T47D (cell line): ENCODE measurements around the gene GHR.

Source experiments
- DNase-seq, 2 experiments: peaks; one replicate each; pipeline versions ENCODE4 v3.0.0 to v3.0.0-alpha.2; 2011 to 2012; ENCODE audit warnings: low read depth in 1 of 2, low spot score in 1 of 2
- JUND ChIP-seq: IDR thresholded peaks from 2 replicates; pipeline ENCODE4 v1.6.1; 2012; ENCODE audit warnings: low read depth
- in situ Hi-C: cut with HindIII; loops from 2 replicates; pipeline ENCODE4 v1.10.0; 2016; ENCODE audit warnings: low sequenced_read_pairs, low pct_unique_long_range_greater_than_20kb

GHR gene

DNA sequence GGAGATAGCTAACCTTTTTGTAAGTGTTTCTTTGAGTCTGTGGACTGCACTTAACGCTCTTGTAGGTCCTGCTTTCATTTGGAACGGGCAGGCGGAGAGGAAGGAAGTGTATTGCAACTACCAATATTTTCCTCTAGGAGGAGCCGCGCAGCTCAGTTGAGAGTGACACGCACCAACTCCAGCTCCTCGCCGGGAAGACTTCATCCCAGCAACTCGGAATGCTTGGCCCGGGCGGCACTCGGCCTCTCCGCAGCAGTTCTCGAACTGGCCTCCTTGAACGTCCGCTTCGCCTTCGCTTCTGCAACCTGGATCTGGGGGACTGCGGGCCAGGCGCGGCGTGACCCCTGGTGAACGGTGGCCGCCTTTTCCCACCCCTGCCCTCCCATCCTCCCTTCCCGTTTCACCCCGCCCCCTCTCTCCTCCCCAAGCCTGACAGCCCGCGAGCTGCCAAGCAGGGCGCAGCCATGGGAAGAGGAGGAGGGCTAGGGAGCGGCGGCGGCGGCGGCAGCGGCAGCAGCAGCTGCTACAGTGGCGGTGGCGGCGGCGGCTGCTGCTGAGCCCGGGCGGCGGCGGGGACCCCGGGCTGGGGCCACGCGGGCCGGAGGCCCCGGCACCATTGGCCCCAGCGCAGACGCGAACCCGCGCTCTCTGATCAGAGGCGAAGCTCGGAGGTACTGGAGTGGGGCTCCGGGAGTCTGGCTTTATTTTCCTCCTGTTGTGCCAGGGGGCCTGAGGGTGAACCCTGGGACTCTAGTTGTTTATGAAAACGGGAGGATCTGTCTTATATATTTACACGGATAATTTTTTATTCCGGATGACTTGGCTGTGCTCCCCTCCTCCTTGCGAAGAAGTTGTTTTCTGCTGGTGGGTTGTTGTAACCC lies at the start of gene GHR:
GHR (plus strand) TSS at position 155 of the 881 bp plus-strand sequence. CDS start 142,436 bp downstream, outside the sequence.
- TF ChIP-seq JUND, result no peak
- in situ Hi-C loops, result no loop called here
- peak; percentile 89 to 95 for DNase-seq

DNA sequence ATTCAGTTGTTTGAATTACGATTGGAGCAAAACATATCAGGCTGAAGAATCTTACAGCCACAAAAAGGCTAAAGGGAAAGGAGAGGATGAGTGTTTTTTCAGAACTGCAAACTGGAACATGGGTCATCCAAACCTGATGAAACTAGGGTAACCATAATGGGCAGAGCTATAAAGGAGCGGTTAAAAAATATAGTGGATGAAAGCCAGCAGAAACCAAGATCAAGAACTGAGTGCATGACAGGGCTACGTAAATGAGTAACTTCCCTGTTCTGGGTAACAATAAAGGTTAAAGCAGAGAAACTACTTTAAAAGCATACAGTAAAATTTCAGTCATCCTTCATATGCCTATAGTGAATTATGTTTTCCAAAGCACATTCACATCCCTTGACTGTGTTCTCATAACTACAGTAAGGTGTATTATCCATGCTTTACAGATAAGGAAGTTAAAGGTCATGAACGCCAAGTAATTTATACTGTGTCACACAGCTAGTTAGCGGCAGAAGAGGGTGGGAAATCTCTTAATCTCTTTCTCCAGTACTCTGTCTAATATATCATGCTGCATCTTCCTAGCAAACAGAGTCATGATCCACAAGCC lies 48.5 kb upstream of the GHR start:
- no peak for DNase-seq
- in situ Hi-C loops, result no loop called here
- no peak for TF ChIP-seq JUND

DNA sequence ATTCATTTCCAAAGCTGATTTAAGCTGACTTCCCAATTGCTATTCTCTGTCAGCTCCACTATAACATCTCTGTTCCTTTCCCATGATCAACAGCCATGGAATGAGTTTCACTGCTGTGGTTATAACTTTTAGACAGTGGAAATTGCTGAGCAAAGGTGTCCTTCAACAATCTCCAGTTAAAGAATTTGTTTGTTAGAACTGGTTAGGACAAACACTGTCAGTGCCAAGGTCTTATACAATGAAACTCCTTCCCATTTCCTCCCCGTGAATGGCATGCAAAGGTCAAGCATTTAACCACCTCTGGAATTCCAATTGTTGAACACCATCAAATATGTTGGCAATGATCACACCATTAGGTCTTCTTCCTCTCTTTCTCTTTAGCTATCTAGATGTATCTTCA lies 45.7 kb upstream of the GHR start:
- in situ Hi-C loops, result no loop called here
- peak in 1 of 2 experiments; percentile 87 for DNase-seq
- no peak for TF ChIP-seq JUND

DNA sequence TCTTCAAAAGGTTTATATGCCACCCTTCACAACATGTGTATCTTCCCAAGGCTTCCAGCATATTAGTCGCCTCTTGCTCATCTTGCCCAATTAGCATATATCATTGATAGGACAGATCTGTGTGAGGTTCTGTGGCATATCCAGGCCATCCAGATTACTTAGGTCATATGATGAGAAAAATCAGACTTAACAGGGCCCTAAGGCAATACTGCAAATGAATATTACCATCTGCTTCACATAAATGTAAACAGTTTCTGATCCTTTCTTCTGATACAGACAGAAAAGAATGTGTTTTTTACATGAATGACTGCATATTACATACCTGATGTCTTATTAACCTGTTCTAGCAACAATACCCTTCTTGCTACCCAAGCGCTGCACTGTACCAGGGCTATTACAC lies 41.3 kb upstream of the GHR start:
- no peak for DNase-seq
- TF ChIP-seq JUND, result no peak
- in situ Hi-C loops, result no loop called here

DNA sequence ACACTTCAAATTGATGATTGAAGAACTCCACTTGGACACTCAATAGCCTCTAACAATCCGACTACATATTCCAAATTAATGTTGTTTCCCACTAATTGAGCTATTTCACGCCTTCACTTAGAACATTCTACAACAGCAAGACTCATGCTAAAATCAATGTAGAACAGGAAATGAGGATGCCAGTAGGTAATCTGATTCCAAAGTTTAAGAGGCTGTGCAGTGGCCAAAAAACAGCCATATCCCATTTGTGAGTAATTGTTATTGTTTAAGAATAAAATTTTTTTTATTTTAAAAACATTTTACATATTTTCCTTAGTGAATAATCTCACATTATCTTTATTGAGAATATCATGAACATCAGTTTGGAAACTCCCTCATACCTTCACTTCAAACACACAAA lies 35.7 kb upstream of the GHR start:
- in situ Hi-C loops, result no loop called here
- TF ChIP-seq JUND, result no peak
- no peak for DNase-seq

DNA sequence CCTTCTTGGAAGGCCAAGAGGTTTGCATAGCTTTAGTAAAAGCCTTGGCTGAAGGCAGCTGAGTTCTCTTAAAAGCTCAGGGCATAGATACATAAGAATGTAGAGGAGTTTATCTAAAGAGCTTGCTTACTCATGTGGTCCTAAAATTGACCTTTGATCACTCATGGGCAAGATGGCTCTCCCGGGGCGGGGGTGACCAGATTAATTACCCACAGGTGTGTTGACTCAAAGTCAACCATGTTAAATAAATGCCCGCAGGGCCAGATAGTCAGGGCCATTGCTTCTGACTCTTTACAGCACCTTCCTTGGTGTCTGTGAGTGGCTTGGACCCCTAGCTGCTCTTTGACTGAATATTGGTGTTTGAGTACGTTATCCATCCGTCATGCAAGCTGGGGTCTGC lies 33.1 kb upstream of the GHR start:
- no peak for DNase-seq
- in situ Hi-C loops, result no loop called here
- no peak for TF ChIP-seq JUND

DNA sequence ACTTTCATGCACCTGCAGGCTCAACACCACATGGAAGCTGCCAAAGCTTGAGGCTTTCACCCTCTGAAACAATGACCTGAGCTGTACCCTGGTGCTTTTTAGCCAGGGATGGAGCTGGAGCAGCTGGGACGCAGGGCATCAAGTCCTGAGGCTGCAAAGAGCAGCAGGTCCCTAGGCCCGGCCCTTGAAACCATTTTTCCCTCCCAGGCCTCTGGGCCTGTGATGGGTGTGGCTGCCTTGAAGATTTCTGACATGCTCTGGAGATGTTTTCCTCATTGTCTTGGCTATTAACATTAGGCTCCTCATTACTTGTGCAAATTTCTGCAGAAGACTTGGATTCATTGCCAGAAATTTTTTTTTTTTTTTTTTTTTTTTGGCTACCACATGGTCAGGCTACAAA lies 30.3 kb upstream of the GHR start:
- no peak for TF ChIP-seq JUND
- in situ Hi-C loops, result no loop called here
- DNase-seq, result no peak

DNA sequence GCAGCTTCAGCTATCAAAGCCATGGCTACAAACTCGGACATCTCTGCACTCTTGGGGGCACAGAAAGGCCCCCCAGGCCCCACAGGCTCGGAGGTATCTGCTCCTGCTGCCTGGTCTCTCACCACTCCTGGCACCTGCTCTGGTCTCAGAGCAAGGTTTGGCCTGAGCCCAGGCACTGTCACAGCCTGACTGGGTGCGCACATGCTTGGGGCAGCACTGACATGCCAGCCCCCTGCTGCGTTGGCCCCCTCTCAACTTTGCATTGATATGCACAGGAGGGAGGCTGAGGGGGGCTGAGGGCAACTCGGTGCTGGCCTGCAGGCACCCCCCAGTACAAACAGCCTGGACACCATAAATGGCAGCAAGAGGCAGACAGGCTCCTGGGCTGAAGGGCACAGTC lies 27.1 kb upstream of the GHR start:
- in situ Hi-C loops, result no loop called here
- TF ChIP-seq JUND, result no peak
- no peak for DNase-seq

DNA sequence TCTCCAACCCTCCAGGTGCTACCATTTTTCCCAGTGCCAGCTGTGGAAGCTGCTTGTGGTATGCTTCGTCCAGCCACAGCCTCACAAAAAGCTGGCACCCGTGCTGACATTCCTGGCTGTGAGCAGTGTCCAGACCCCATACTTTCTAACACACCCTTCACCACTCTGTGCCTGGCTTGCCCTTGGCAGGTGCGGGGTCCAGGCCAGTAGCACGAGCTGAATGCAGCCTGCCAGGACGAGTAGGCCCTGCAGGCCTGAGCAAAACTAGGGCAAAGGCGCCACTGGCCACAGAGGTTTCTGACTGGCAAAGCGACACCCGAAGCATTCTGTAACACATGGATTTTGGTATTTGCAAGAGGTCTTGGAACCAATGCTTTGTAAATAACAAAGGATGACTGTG lies 26.0 kb upstream of the GHR start:
- no peak for DNase-seq
- TF ChIP-seq JUND, result no peak
- in situ Hi-C loops, result no loop called here

DNA sequence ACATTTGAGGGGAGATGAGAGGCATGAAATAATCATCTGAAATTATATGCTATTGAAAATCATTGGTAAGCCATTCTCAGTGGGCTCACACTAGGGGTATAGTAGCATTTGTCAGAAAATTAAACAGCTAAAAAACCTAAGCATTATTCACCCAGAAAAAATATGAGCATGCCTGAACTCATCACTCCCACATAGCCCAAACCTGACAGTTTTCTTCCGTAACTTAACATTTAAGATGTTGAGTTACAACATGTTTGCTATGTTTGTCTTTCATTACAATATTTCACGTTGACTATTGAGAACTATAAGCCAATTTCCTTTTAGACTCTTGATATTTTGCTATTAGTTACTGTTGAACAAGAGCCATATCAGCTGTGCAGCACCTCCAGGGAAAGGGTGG lies 23.5 kb upstream of the GHR start:
- in situ Hi-C loops, result no loop called here
- DNase-seq, result no peak
- TF ChIP-seq JUND, result no peak

DNA sequence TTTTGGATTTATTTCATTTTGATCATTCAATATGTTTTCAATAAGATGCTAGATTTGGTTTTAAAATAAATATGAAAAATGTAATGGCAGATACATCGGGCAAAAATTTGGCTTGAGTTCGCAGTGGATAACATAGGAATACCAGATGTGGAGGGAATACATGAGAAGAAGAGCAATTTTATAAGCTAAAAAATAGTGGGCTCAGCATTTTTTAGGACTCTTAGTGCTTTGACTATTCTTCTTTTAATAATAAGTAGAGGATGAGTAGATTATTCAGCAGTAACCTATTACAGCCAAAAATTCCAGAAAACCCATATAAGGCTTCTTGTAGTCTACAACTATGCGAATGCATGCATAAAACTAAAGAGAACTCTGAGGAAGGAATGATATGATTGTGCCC lies 22.8 kb upstream of the GHR start:
- in situ Hi-C loops, result no loop called here
- DNase-seq, result no peak
- no peak for TF ChIP-seq JUND

DNA sequence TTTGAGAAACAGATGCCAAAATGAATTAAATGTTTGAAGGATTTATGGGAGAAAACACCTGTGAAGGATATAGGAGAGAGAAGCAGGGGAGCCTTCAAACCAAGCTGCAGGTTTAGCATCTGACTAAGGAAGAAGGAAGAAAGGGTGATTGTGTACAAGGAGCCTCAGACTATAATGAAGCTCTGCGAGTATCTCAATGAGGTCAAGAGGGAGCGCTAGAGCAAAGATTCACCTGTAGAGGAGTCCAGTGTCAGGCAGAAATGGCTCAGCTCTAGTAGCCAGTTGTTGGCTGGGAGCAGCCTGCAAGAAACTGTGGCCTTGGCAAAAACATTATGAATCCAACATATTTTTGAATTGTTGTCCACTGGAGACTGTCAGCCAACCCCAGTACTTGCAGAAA lies 20.0 kb upstream of the GHR start:
- in situ Hi-C loops, result no loop called here

DNA sequence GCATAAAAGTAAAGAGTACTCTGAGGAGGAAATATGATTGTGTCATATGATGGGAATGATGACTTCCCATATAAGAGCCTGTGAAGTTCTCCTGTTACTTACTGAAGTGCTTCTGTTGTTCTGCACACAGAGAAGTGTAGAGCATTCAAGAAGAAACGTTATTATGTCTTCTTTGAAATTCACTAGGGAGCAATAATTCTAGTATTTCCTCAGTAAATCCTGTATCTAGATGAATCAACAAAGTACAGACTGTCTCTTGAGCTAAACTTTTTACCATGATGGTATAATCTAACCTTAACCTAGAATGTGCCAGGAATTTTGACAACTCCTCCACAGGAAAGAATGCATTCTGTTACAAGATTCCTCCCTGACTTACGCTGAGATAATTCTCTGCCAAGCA lies 18.9 kb upstream of the GHR start:
- no peak for DNase-seq
- TF ChIP-seq JUND, result no peak
- in situ Hi-C loops, result no loop called here

More for the DNA sequence above, 20.0 kb upstream of the GHR start:
- TF ChIP-seq JUND, result no peak
- DNase-seq, result no peak

DNA sequence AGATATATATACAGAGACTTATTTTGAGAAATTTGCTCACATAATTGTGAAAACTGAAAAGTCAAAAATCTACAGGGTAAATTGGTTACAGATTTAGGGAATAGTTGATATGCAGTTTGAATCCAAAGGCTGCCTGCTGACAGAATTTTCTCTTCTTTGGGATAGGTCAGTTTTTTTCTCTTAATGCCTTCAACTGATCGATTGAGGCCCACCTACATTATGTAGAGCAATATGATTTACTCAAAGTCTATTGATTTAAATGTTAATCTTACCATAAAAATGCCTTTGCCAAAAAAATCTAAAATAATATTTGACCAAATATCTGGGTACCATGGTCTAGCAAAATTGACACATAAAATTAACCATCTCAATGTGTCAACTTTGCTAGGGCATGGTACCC lies 3.9 kb upstream of the GHR start:
- DNase-seq, result no peak
- in situ Hi-C loops, result no loop called here
- TF ChIP-seq JUND, result no peak
